Measurements from ENCODE around the gene SOX10. TPM values are rescaled to one million over a fixed set of nuclear protein-coding genes. Genes with fewer than 3 reads are reported as not detected.

Gene SOX10
- total RNA-seq, 1 donor from 2014 or later, result not detected

DNA sequence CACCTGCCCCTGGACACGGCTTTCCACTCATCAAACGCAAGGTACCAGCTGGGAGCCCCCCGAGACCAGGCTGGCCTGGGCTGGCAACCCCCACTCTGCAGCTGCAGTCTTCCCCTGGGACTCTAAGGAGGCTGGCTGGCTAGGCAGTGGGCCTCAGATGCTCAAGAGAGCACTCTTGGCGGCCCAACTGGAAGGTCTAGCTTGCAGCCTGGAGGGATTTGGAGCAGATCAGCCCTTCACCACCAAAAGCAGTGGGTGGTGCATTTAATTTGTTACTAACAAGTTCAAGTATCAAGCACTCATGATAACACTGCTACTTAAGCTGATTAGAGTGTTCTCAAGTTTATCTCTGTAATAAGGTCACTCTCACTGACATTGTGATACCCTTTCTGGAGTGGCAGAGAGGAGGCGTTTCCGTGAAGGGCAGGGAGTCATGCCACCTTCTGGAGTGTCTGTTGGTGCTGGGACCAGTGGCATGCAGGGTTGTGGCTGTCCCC lies 52.4 kb downstream of the SOX10 start:
- no peak for DNase-seq (ENCODE audit: low read depth, low spot score)

DNA sequence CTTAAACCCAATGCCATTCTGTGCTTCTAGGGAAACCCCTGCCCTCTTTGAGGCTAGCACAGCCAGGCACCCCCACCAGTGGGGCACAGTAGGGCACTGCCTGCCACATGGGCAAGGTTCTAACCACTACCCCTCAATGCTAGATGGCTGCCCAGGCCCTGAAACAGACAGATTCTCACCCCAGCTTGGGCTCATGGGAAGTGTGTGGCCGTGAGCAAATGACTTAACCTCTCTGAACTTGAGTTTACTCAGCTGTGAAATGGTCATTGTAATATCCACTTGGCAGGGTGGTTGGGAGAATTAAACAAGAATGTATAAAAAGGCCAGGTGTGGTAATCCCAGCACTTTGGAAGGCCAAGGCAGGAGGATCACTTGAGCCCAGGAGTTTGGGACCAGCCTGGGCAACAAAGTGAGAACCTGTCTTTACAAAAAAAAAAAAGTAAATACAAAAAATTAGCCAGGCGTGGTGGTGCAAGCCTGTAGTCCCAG lies 53.4 kb downstream of the SOX10 start:
- no peak for DNase-seq (ENCODE audit: low read depth, low spot score)

DNA sequence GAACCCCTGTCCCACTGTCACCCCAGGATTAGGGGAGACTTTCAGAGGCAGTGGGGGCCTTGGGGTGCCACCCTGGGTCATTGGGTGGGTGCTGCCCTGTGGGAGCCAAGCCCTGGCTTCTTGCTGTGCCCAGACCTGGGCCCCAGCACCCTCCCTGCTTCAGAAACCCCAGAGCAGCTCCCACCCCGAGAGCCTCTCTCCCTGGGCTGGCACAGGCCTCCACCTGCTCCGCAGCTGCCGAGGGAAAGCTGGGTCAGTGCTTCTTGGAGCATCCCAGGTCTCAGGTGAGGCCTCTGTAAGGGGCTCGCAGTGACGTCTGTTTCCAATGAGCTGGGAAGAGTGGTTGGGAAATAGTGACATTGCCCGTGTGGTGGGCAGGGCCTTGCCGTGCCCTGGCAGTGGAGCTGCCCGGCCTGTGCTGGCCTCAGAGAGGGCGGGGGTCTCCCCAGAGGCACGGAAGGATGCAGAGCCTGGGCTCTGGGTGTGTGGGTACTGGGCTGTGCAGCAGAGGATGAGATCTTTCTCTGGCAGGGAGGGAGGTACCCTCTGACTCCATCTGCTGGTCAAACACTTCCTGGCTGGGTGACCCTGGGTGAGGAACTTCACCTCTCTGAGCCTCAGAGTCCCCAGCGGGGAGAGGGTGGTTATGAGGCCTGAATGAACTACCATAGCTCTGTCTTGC lies 53.9 kb downstream of the SOX10 start:
- no peak for DNase-seq (ENCODE audit: low read depth, low spot score)

DNA sequence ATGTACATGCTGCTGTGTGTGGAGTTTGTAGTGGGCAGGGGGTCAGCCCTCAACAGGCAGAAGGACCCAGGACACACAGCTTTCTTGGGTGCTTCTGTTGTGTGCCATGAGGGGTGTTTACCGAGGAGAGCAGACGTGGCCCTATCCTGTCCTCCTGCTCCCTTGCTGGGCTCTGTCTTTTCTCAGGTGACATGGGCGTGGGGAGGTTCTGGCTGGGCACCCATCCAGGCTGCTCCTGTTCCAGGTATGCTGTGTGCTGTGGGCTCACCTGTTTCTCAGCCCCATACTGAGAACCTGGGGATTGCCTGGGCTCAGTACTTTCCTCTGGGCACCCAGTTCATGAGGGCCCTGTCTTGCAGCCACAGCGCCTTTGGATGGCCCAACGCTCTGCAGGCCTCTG lies 55.0 kb downstream of the SOX10 start:
- no peak for DNase-seq (ENCODE audit: low read depth, low spot score)

DNA sequence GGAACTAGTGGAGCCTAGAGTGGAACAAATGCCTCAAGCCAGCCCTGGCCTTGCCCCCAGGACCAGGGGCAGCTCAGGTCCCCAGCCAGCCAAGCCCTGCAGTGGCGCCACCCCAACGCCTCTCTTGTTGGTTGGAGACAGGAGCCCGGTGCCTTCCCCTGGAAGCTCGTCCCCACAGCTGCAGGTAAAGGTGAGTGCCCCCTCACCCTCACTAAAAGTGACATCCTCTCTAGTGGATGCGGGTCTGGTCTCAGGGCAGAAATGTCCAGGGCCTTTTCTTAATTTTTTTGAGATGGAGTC lies 56.8 kb downstream of the SOX10 start:
- DNase-seq (ENCODE audit: low read depth, low spot score), result no peak

GRCh38 chr22:37926771-37927636 lies 57.4 kb downstream of the SOX10 start:
- DNase-seq (ENCODE audit: low read depth, low spot score), result no peak

- DNase-seq (ENCODE audit: low read depth, low spot score), result no peak
Observed at GRCh38 chr22:37926358-37926757, 58.0 kb downstream of the SOX10 start.

GRCh38 chr22:37925767-37926166 lies 58.6 kb downstream of the SOX10 start:
- no peak for DNase-seq (ENCODE audit: low read depth, low spot score)

DNA sequence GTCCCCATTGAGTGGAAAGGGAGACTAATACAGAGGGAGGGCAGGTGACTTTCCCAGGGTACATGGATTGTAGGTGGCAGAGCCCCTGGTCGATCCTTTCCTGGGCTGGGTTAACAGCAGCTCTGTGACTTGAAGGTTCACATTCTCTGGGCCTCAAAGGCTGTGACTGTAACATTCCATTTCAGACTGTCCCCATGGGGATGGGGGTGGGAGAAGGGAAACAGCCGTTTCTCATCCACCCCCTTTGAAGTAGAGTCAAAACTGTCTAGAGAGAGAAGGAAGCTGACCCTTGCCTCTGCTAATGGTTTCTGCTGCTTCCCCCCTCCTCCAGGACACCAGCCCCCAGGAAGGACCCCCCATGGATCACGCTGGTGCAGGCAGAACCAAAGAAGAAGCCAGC lies 59.0 kb downstream of the SOX10 start:
- DNase-seq (ENCODE audit: low read depth, low spot score), result no peak

- no peak for DNase-seq (ENCODE audit: low read depth, low spot score)
Observed at GRCh38 chr22:37924386-37925065, 59.8 kb downstream of the SOX10 start.

- no peak for DNase-seq (ENCODE audit: low read depth, low spot score)
Observed at GRCh38 chr22:37923927-37924326, 60.4 kb downstream of the SOX10 start.

Other genes with a start within 250 kb of the SOX10 start
- gene GCAT, start 176.6 kb downstream of the SOX10 start, total RNA-seq, result 33.8 and 48.3 TPM in 2 replicates
- gene GALR3, start 161.2 kb downstream of the SOX10 start, total RNA-seq, result not detected in 2 replicates
- gene ANKRD54, start 140.2 kb downstream of the SOX10 start, total RNA-seq, result 25.7 and 27.1 TPM in 2 replicates
- gene EIF3L, start 135.1 kb downstream of the SOX10 start, total RNA-seq, result 388 and 436 TPM in 2 replicates
- gene MICALL1, start 78.3 kb downstream of the SOX10 start, total RNA-seq, result 24.5 and 30.9 TPM in 2 replicates
- gene C22orf23, start 31.0 kb downstream of the SOX10 start, total RNA-seq, result 0.26 TPM in 1 of 2 replicates, not detected in the other
- 66.0 and 95.3 TPM in 2 replicates for gene POLR2F, start 30.9 kb downstream of the SOX10 start, total RNA-seq
- 8.7 and 12.9 TPM in 2 replicates for gene PICK1, start 72.8 kb upstream of the SOX10 start, total RNA-seq
- 0.20 and 0.21 TPM in 2 replicates for gene SLC16A8, start 99.6 kb upstream of the SOX10 start, total RNA-seq
- under 0.01 and 0.71 TPM in 2 replicates for gene BAIAP2L2, start 126.1 kb upstream of the SOX10 start, total RNA-seq
- 2.0 and 3.9 TPM in 2 replicates for gene PLA2G6, start 197.3 kb upstream of the SOX10 start, total RNA-seq
- 66.0 and 72.1 TPM in 2 replicates for gene MAFF, start 217.4 kb upstream of the SOX10 start, total RNA-seq